ENCODE measurements around the gene TMIGD1.

GRCh38 chr17:30275911-30276310 lies 57.9 kb downstream of the TMIGD1 start:
- TF ChIP-seq, protein P1, sequence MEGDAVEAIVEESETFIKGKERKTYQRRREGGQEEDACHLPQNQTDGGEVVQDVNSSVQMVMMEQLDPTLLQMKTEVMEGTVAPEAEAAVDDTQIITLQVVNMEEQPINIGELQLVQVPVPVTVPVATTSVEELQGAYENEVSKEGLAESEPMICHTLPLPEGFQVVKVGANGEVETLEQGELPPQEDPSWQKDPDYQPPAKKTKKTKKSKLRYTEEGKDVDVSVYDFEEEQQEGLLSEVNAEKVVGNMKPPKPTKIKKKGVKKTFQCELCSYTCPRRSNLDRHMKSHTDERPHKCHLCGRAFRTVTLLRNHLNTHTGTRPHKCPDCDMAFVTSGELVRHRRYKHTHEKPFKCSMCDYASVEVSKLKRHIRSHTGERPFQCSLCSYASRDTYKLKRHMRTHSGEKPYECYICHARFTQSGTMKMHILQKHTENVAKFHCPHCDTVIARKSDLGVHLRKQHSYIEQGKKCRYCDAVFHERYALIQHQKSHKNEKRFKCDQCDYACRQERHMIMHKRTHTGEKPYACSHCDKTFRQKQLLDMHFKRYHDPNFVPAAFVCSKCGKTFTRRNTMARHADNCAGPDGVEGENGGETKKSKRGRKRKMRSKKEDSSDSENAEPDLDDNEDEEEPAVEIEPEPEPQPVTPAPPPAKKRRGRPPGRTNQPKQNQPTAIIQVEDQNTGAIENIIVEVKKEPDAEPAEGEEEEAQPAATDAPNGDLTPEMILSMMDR (IDR thresholded peaks at IDR 0.05; ENCODE audit: insufficient read depth, low read length): no peak
- TF ChIP-seq POLR2AphosphoS5 (IDR thresholded peaks at IDR 0.05; ENCODE audit: low read depth): no peak
- no peak for TF ChIP-seq REST (IDR thresholded peaks at IDR 0.05; ENCODE audit: insufficient replicate concordance, low read depth)
- no peak for TF ChIP-seq GABPA (IDR thresholded peaks at IDR 0.05; ENCODE audit: low read depth)
